Measurements from ENCODE around the gene AVEN. TPM values are rescaled to one million over a fixed set of nuclear protein-coding genes. Genes with fewer than 3 reads are reported as not detected.

AVEN gene
- total and polyA plus RNA-seq, 9 of the 15 experiments (the other 6 are each of a cell fraction or from before 2014, with no cell fraction given): 1.5 to 6.4 (median 4.7) TPM

DNA sequence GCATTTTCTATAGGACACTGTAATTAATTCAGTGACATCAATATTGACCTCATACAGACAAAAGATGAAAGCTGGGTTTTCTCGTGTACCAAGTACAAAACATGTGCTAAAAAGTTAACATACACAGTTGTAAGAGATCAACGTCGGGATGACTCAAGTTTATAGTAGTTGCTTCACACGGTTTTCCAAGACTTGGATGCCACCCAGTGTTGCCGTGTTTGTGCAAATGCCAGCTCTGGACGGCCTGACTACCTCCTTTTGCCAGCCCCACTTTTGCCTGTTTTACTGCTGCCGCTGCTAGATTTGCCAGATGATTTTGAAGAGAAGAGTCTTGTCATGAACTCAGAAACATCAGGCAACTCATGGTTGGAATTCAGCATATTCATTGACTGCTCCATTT is 45.1 kb upstream of the AVEN start (continued):
- TF ChIP-seq, protein P1, sequence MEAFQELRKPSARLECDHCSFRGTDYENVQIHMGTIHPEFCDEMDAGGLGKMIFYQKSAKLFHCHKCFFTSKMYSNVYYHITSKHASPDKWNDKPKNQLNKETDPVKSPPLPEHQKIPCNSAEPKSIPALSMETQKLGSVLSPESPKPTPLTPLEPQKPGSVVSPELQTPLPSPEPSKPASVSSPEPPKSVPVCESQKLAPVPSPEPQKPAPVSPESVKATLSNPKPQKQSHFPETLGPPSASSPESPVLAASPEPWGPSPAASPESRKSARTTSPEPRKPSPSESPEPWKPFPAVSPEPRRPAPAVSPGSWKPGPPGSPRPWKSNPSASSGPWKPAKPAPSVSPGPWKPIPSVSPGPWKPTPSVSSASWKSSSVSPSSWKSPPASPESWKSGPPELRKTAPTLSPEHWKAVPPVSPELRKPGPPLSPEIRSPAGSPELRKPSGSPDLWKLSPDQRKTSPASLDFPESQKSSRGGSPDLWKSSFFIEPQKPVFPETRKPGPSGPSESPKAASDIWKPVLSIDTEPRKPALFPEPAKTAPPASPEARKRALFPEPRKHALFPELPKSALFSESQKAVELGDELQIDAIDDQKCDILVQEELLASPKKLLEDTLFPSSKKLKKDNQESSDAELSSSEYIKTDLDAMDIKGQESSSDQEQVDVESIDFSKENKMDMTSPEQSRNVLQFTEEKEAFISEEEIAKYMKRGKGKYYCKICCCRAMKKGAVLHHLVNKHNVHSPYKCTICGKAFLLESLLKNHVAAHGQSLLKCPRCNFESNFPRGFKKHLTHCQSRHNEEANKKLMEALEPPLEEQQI (IDR thresholded peaks at IDR 0.05): no peak
- TF ChIP-seq ZNF146 (CRISPR knock-in tag; IDR thresholded peaks at IDR 0.05; ENCODE audit: unreplicated experiment): no peak

DNA sequence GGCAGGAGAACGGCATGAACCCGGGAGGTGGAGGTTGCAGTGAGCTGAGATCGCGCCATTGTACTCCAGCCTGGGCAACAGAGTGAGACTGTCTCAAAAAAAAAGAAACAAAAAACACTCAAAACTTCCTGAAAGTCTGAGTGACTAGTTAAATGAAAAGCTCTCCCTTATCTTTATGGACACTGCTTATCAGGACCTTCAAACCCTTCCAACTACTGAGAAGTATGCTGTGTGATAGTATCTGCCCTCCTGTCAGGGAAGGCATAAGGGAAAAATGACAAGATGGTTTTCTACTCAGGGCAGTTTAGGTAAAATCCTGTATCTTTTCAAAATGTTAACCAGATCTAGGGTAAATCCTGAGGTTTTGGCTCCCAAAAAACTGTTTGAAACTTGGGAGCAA is 40.9 kb upstream of the AVEN start:
- Histone ChIP-seq H3K4me1 (replicated peaks in 1 of 2; ENCODE audit: control insufficient read depth in 2 of 2, insufficient read depth in 2 of 2, low read length in 2 of 2) (peaks cover 0 to 9% of the 10 kb centered on the region in 2 experiments; a peak in 3 of 5 replicates), H3K9me3 (replicated peaks; ENCODE audit: control insufficient read depth, insufficient read depth, low read depth, low read length) (no peaks in the 10 kb centered on the region), H3K79me2 (ENCODE audit: control insufficient read depth, insufficient read depth, low read length) (no peaks in the 10 kb centered on the region), H4K20me1 (replicated peaks; ENCODE audit: control insufficient read depth, insufficient read depth, low read length) (no peaks in the 10 kb centered on the region), H3K27me3 (ENCODE audit: control insufficient read depth in 2 of 2, insufficient read depth in 2 of 2, low read length in 2 of 2) (no peaks in the 10 kb centered on the region), H3K9ac (ENCODE audit: insufficient read depth in 1 of 2, low read depth in 2 of 2, low read length in 2 of 2) (no peak overlapping the region), H3K4me3 (no peak overlapping the region), H3K4me2 (ENCODE audit: insufficient read depth, low read length) (no peak overlapping the region; the same call in 1 of the 2 replicates), H2AFZ (ENCODE audit: low read depth, low read length) (no peak overlapping the region), H3K9me1 (ENCODE audit: control insufficient read depth, insufficient read depth, low read length) (no peaks in the 10 kb centered on the region), H3K27ac (ENCODE audit: extremely low read depth, low read depth, low read length) (no peak overlapping the region), H3K36me3 (ENCODE audit: control insufficient read depth, insufficient read depth, low read length) (peaks cover 12% of the 10 kb centered on the region; the same call in 1 of the 3 replicates)
- no TSS peak for BruUV-seq (replicated peaks)
- intact Hi-C loops (cut with micrococcal nuclease): no loop called here
- DNase-seq (ENCODE audit: extremely low read depth in 1 of 4, low spot score in 3 of 4) (peak in 2 of 4 experiments; percentile 33 to 39), ATAC-seq (peak; percentile 67), FAIRE-seq (peak; percentile 74)
- ChIA-PET POLR2A (interaction anchor here (0.5 to 1.5 kb wide), 4 partner anchors 12 to 126 kb away, joined by 3 to 4 read pairs (median 3); partner anchors contain the start of genes EMC7 and PGBD4), CTCF (ENCODE audit: low intra/inter-chr PET ratio) (no interaction called here)
- 6% methylated on average over 4 of the region's 4 CpGs for WGBS (ENCODE audit: insufficient coverage, low coverage, missing lambda C conversion rate)
- in situ Hi-C loops (cut with MboI): no loop called here
- peak; percentile 61 for TF ChIP-seq CBFA2T2 (conservative IDR thresholded peaks at IDR 0.05)
- TF ChIP-seq MEF2D (tag; conservative IDR thresholded peaks at IDR 0.05; ENCODE audit: low read depth): no peak
- TF ChIP-seq ARNT (IDR thresholded peaks at IDR 0.05): no peak
- no peak for TF ChIP-seq RFX7 (CRISPR knock-in tag; IDR thresholded peaks at IDR 0.05)
- TF ChIP-seq NR2C2 (CRISPR knock-in tag; IDR thresholded peaks at IDR 0.05): no peak
- TF ChIP-seq NR2C2 (tag; IDR thresholded peaks at IDR 0.05): no peak
- peak; percentile 42; the same call in 1 of the 2 replicates for TF ChIP-seq NCOR1 (IDR thresholded peaks at IDR 0.05)
- no peak for TF ChIP-seq TCF7L2 (IDR thresholded peaks at IDR 0.05; ENCODE audit: low read depth, low read length)
- TF ChIP-seq TAL1 (IDR thresholded peaks at IDR 0.05): peak; percentile 48
- TF ChIP-seq MEF2A (IDR thresholded peaks at IDR 0.05; ENCODE audit: control insufficient read depth, low read depth, low read length): no peak
- TF ChIP-seq EP300 (IDR thresholded peaks at IDR 0.05; ENCODE audit: low read length): peak; percentile 49
- TF ChIP-seq, protein P2, sequence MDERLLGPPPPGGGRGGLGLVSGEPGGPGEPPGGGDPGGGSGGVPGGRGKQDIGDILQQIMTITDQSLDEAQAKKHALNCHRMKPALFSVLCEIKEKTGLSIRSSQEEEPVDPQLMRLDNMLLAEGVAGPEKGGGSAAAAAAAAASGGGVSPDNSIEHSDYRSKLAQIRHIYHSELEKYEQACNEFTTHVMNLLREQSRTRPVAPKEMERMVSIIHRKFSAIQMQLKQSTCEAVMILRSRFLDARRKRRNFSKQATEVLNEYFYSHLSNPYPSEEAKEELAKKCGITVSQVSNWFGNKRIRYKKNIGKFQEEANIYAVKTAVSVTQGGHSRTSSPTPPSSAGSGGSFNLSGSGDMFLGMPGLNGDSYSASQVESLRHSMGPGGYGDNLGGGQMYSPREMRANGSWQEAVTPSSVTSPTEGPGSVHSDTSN (CRISPR knock-in tag; IDR thresholded peaks at IDR 0.05; ENCODE audit: low read depth): no peak
- TF ChIP-seq, protein P2 (tag; conservative IDR thresholded peaks at IDR 0.05; ENCODE audit: low read depth): peak; percentile 56; the same call in 1 of the 2 replicates
- no peak for TF ChIP-seq PHB2 (IDR thresholded peaks at IDR 0.05; ENCODE audit: low read depth)
- TF ChIP-seq, protein P3, sequence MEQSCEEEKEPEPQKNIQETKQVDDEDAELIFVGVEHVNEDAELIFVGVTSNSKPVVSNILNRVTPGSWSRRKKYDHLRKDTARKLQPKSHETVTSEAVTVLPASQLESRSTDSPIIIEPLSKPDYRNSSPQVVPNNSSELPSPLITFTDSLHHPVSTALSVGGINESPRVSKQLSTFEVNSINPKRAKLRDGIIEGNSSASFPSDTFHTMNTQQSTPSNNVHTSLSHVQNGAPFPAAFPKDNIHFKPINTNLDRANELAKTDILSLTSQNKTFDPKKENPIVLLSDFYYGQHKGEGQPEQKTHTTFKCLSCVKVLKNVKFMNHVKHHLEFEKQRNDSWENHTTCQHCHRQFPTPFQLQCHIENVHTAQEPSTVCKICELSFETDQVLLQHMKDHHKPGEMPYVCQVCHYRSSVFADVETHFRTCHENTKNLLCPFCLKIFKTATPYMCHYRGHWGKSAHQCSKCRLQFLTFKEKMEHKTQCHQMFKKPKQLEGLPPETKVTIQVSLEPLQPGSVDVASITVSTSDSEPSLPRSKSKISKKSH (CRISPR knock-in tag; IDR thresholded peaks at IDR 0.05): no peak
